Epithelial cell of prostate (primary cell): Measurements from ENCODE around the gene LRRC28.
A peak's percentile ranks its signal among the peaks of the same experiment; 100 is the strongest.
"Not testable (repeated sequence)": the region's sequence is repeated elsewhere in the genome, so short reads cannot be mapped to it uniquely, and the experiment has no call there.

ENCODE experiments used
- DNase-seq: peaks from one replicate; pipeline ENCODE4 v3.0.0-alpha.2; 2011; ENCODE audit warnings: low read depth, low spot score
- H3K27ac ChIP-seq: fragments of 450-650 bp; 2 replicates; pipeline ENCODE4 v1.5.1; 2017; ENCODE audit warnings: mild to moderate bottlenecking

The LRRC28 gene

GRCh38 chr15:99385005-99385669 lies 133.9 kb downstream of the LRRC28 start:
- DNase-seq = no peak
- H3K27ac ChIP-seq = no peak overlapping the region

- no peak overlapping the region for H3K27ac ChIP-seq
- DNase-seq = no peak
Observed at GRCh38 chr15:99385865-99386264, 134.6 kb downstream of the LRRC28 start.

- H3K27ac ChIP-seq = no peak overlapping the region
- no peak for DNase-seq
Observed at GRCh38 chr15:99386391-99386790, 135.1 kb downstream of the LRRC28 start.

GRCh38 chr15:99387421-99388168 lies 136.3 kb downstream of the LRRC28 start:
- H3K27ac ChIP-seq = no peak overlapping the region

GRCh38 chr15:99390667-99391066 lies 139.4 kb downstream of the LRRC28 start:
- H3K27ac ChIP-seq = no peak overlapping the region
- DNase-seq = no peak

More at GRCh38 chr15:99387421-99388168, 136.3 kb downstream of the LRRC28 start:
- DNase-seq = no peak

GRCh38 chr15:99393641-99394040 lies 142.4 kb downstream of the LRRC28 start:
- DNase-seq = no peak
- H3K27ac ChIP-seq = no peak overlapping the region

GRCh38 chr15:99396375-99396774 lies 145.1 kb downstream of the LRRC28 start:
- no peak overlapping the region for H3K27ac ChIP-seq
- DNase-seq = no peak

GRCh38 chr15:99399061-99399460 lies 147.8 kb downstream of the LRRC28 start:
- no peak overlapping the region for H3K27ac ChIP-seq
- DNase-seq = no peak

GRCh38 chr15:99399618-99400017 lies 148.3 kb downstream of the LRRC28 start:
- no peak overlapping the region for H3K27ac ChIP-seq
- no peak for DNase-seq

GRCh38 chr15:99401216-99401615 lies 149.9 kb downstream of the LRRC28 start:
- not testable (repeated sequence) for H3K27ac ChIP-seq, DNase-seq

GRCh38 chr15:99402014-99402729 lies 150.9 kb downstream of the LRRC28 start:
- DNase-seq = no peak
- H3K27ac ChIP-seq = no peak overlapping the region

GRCh38 chr15:99403597-99403996 lies 152.3 kb downstream of the LRRC28 start:
- no peak for DNase-seq
- H3K27ac ChIP-seq = no peak overlapping the region

GRCh38 chr15:99404454-99404853 lies 153.2 kb downstream of the LRRC28 start:
- H3K27ac ChIP-seq = no peak overlapping the region
- DNase-seq = no peak

GRCh38 chr15:99406120-99406519 lies 154.8 kb downstream of the LRRC28 start:
- DNase-seq = no peak
- H3K27ac ChIP-seq = no peak overlapping the region

- DNase-seq = no peak
- H3K27ac ChIP-seq = no peak overlapping the region
Observed at GRCh38 chr15:99406716-99407487, 155.6 kb downstream of the LRRC28 start.

GRCh38 chr15:99407716-99408115 lies 156.4 kb downstream of the LRRC28 start:
- H3K27ac ChIP-seq = no peak overlapping the region
- no peak for DNase-seq

- no peak overlapping the region for H3K27ac ChIP-seq
- DNase-seq = no peak
Observed at GRCh38 chr15:99408236-99409096, 157.2 kb downstream of the LRRC28 start.

- DNase-seq = peak; percentile 49
- H3K27ac ChIP-seq = no peak overlapping the region
Observed at GRCh38 chr15:99409097-99409473, 157.8 kb downstream of the LRRC28 start.

GRCh38 chr15:99409560-99409959 lies 158.3 kb downstream of the LRRC28 start:
- H3K27ac ChIP-seq = no peak overlapping the region
- no peak for DNase-seq

GRCh38 chr15:99410477-99410876 lies 159.2 kb downstream of the LRRC28 start:
- no peak overlapping the region for H3K27ac ChIP-seq

More at GRCh38 chr15:99410477-99410876, 159.2 kb downstream of the LRRC28 start:
- DNase-seq = no peak
